ENCODE data around the gene TTR. TPM values are rescaled to one million over a fixed set of nuclear protein-coding genes. Genes with fewer than 3 reads are reported as not detected.
A peak's percentile ranks its signal among the peaks of the same experiment; 100 is the strongest.

Gene TTR
- total and polyA plus RNA-seq, 2 of the 13 experiments (the other 11 are each of a cell fraction or from before 2014, with no cell fraction given), result 91.3 to 496 TPM

DNA sequence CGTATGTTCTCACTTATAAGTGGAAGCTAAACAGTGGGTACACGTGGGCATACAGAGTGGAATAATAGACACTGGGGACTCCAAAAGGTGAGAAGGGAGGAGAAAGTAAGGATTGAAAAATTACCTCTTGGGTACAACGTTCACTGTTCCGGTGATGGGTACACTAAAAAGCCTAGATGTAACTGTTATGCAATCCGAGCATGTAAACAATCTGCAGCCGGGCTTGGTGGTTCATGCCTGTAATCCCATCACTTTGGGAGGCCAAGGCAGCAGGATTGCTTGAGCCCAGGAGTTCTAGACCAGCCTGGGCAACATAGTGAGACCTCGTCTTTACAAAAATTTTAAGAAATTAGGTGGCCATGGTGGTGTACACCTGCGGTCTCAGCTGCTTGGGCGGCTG lies 33.1 kb upstream of the TTR start (continued):
- TF ChIP-seq, protein P1, sequence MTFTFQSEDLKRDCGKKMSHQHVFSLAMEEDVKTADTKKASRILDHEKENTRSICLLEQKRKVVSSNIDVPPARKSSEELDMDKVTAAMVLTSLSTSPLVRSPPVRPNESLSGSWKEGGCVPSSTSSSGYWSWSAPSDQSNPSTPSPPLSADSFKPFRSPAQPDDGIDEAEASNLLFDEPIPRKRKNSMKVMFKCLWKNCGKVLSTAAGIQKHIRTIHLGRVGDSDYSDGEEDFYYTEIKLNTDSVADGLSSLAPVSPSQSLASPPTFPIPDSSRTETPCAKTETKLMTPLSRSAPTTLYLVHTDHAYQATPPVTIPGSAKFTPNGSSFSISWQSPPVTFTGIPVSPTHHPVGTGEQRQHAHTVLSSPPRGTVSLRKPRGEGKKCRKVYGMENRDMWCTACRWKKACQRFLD (CRISPR knock-in tag; IDR thresholded peaks at IDR 0.05; ENCODE audit: borderline replicate concordance), result no peak
- no peak for TF ChIP-seq NPAS2 (CRISPR knock-in tag; IDR thresholded peaks at IDR 0.05; ENCODE audit: borderline replicate concordance)
- TF ChIP-seq, protein P2, sequence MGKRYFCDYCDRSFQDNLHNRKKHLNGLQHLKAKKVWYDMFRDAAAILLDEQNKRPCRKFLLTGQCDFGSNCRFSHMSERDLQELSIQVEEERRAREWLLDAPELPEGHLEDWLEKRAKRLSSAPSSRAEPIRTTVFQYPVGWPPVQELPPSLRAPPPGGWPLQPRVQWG (CRISPR knock-in tag; IDR thresholded peaks at IDR 0.05; ENCODE audit: borderline replicate concordance, low read depth), result no peak
- no peak for TF ChIP-seq ZNF720 (CRISPR knock-in tag; IDR thresholded peaks at IDR 0.05)
- TF ChIP-seq MAFF (IDR thresholded peaks at IDR 0.05; ENCODE audit: low read depth, low read length), result no peak
- TF ChIP-seq, protein P3, sequence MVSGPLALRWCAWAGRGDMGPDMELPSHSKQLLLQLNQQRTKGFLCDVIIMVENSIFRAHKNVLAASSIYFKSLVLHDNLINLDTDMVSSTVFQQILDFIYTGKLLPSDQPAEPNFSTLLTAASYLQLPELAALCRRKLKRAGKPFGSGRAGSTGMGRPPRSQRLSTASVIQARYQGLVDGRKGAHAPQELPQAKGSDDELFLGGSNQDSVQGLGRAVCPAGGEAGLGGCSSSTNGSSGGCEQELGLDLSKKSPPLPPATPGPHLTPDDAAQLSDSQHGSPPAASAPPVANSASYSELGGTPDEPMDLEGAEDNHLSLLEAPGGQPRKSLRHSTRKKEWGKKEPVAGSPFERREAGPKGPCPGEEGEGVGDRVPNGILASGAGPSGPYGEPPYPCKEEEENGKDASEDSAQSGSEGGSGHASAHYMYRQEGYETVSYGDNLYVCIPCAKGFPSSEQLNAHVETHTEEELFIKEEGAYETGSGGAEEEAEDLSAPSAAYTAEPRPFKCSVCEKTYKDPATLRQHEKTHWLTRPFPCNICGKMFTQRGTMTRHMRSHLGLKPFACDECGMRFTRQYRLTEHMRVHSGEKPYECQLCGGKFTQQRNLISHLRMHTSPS (CRISPR knock-in tag; IDR thresholded peaks at IDR 0.05; ENCODE audit: low read depth), result no peak
- TF ChIP-seq, protein P4, sequence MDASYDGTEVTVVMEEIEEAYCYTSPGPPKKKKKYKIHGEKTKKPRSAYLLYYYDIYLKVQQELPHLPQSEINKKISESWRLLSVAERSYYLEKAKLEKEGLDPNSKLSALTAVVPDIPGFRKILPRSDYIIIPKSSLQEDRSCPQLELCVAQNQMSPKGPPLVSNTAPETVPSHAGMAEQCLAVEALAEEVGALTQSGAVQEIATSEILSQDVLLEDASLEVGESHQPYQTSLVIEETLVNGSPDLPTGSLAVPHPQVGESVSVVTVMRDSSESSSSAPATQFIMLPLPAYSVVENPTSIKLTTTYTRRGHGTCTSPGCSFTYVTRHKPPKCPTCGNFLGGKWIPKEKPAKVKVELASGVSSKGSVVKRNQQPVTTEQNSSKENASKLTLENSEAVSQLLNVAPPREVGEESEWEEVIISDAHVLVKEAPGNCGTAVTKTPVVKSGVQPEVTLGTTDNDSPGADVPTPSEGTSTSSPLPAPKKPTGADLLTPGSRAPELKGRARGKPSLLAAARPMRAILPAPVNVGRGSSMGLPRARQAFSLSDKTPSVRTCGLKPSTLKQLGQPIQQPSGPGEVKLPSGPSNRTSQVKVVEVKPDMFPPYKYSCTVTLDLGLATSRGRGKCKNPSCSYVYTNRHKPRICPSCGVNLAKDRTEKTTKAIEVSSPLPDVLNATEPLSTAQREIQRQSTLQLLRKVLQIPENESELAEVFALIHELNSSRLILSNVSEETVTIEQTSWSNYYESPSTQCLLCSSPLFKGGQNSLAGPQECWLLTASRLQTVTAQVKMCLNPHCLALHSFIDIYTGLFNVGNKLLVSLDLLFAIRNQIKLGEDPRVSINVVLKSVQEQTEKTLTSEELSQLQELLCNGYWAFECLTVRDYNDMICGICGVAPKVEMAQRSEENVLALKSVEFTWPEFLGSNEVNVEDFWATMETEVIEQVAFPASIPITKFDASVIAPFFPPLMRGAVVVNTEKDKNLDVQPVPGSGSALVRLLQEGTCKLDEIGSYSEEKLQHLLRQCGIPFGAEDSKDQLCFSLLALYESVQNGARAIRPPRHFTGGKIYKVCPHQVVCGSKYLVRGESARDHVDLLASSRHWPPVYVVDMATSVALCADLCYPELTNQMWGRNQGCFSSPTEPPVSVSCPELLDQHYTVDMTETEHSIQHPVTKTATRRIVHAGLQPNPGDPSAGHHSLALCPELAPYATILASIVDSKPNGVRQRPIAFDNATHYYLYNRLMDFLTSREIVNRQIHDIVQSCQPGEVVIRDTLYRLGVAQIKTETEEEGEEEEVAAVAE (CRISPR knock-in tag; IDR thresholded peaks at IDR 0.05; ENCODE audit: borderline replicate concordance), result no peak
- no peak for TF ChIP-seq SMYD3 (CRISPR knock-in tag; IDR thresholded peaks at IDR 0.05)
- 0 out of 2 replicates have a peak, but pooled peaks have one; percentile 42 for TF ChIP-seq MEIS2 (CRISPR knock-in tag; IDR thresholded peaks at IDR 0.05)
- TF ChIP-seq, protein P5, sequence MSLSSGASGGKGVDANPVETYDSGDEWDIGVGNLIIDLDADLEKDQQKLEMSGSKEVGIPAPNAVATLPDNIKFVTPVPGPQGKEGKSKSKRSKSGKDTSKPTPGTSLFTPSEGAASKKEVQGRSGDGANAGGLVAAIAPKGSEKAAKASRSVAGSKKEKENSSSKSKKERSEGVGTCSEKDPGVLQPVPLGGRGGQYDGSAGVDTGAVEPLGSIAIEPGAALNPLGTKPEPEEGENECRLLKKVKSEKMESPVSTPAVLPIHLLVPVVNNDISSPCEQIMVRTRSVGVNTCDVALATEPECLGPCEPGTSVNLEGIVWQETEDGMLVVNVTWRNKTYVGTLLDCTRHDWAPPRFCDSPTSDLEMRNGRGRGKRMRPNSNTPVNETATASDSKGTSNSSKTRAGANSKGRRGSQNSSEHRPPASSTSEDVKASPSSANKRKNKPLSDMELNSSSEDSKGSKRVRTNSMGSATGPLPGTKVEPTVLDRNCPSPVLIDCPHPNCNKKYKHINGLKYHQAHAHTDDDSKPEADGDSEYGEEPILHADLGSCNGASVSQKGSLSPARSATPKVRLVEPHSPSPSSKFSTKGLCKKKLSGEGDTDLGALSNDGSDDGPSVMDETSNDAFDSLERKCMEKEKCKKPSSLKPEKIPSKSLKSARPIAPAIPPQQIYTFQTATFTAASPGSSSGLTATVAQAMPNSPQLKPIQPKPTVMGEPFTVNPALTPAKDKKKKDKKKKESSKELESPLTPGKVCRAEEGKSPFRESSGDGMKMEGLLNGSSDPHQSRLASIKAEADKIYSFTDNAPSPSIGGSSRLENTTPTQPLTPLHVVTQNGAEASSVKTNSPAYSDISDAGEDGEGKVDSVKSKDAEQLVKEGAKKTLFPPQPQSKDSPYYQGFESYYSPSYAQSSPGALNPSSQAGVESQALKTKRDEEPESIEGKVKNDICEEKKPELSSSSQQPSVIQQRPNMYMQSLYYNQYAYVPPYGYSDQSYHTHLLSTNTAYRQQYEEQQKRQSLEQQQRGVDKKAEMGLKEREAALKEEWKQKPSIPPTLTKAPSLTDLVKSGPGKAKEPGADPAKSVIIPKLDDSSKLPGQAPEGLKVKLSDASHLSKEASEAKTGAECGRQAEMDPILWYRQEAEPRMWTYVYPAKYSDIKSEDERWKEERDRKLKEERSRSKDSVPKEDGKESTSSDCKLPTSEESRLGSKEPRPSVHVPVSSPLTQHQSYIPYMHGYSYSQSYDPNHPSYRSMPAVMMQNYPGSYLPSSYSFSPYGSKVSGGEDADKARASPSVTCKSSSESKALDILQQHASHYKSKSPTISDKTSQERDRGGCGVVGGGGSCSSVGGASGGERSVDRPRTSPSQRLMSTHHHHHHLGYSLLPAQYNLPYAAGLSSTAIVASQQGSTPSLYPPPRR (CRISPR knock-in tag; IDR thresholded peaks at IDR 0.05; ENCODE audit: borderline replicate concordance), result 0 out of 2 replicates have a peak, but pooled peaks have one; percentile 22
- TF ChIP-seq, protein P6, sequence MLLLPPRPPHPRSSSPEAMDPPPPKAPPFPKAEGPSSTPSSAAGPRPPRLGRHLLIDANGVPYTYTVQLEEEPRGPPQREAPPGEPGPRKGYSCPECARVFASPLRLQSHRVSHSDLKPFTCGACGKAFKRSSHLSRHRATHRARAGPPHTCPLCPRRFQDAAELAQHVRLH (CRISPR knock-in tag; IDR thresholded peaks at IDR 0.05; ENCODE audit: borderline replicate concordance, low read depth), result 0 out of 2 replicates have a peak, but pooled peaks have one; percentile 56
- no peak for TF ChIP-seq FOXP1 (IDR thresholded peaks at IDR 0.05)
- TF ChIP-seq FOXP1 (CRISPR knock-in tag; IDR thresholded peaks at IDR 0.05), result peak; percentile 80
- TF ChIP-seq ZFAT (CRISPR knock-in tag; conservative IDR thresholded peaks at IDR 0.05), result no peak
- TF ChIP-seq CEBPG (CRISPR knock-in tag; IDR thresholded peaks at IDR 0.05), result peak; percentile 92
- no peak for TF ChIP-seq ZNF225 (CRISPR knock-in tag; IDR thresholded peaks at IDR 0.05)
- TF ChIP-seq SP4 (CRISPR knock-in tag; IDR thresholded peaks at IDR 0.05), result no peak
- TF ChIP-seq SNAPC2 (CRISPR knock-in tag; IDR thresholded peaks at IDR 0.05), result no peak

Data from HepG2 (cell line).